ENCODE data around the gene LGI2.

DNA sequence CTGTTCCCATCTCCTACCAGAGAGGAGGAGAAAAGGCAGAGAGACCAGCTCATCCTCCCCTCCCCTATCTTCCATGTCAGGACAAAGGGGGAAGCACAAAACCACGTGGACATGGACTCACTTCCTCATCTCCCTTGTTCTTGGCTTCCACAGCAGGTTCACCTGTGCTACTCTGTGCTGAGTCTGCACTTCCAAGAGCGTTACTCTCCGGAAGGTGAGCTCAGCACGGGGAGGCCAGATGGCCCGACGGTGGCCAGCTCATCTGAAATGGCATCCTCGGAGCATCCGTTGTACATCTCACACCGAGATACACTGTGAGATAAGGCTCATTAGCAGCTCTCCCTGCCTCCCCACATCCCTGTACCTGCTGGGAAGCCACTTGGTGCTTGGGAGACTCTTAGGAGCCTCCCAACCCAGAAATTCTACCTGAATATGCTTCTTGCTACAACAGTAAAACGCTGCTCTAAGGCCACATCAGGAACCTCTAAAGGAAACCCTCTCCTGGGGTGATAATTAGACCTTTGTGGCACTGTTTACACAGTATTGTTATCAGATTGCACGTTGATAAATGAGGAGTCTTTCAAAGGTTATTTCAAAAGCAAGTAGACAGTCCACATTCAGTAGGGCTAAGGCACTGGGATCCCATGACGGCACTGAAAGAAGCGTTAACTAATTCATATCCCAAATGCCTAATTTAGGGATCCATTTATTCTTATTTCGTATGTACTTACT, 19.4 kb downstream of the LGI2 start:
- TF ChIP-seq HDAC2 (IDR thresholded peaks at IDR 0.05; ENCODE audit: borderline replicate concordance in 1 of 2, low read depth in 2 of 2, low read length in 2 of 2) (no peak), KDM1A (IDR thresholded peaks at IDR 0.05; ENCODE audit: borderline replicate concordance, low read length) (no peak), POLR2A (IDR thresholded peaks at IDR 0.05; ENCODE audit: control extremely low read depth in 1 of 2, low read depth in 2 of 2, low read length in 2 of 2) (no peak), BRCA1 (IDR thresholded peaks at IDR 0.05; ENCODE audit: low read depth, low read length) (no peak), SIRT6 (IDR thresholded peaks at IDR 0.05; ENCODE audit: low read length) (no peak), SP1 (IDR thresholded peaks at IDR 0.05; ENCODE audit: low read depth, low read length) (no peak)
- TF ChIP-seq, protein P1, sequence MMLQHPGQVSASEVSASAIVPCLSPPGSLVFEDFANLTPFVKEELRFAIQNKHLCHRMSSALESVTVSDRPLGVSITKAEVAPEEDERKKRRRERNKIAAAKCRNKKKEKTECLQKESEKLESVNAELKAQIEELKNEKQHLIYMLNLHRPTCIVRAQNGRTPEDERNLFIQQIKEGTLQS (IDR thresholded peaks at IDR 0.05; ENCODE audit: insufficient read depth, low read depth, low read length): no peak
- TF ChIP-seq, protein P2, sequence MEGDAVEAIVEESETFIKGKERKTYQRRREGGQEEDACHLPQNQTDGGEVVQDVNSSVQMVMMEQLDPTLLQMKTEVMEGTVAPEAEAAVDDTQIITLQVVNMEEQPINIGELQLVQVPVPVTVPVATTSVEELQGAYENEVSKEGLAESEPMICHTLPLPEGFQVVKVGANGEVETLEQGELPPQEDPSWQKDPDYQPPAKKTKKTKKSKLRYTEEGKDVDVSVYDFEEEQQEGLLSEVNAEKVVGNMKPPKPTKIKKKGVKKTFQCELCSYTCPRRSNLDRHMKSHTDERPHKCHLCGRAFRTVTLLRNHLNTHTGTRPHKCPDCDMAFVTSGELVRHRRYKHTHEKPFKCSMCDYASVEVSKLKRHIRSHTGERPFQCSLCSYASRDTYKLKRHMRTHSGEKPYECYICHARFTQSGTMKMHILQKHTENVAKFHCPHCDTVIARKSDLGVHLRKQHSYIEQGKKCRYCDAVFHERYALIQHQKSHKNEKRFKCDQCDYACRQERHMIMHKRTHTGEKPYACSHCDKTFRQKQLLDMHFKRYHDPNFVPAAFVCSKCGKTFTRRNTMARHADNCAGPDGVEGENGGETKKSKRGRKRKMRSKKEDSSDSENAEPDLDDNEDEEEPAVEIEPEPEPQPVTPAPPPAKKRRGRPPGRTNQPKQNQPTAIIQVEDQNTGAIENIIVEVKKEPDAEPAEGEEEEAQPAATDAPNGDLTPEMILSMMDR (IDR thresholded peaks at IDR 0.05; ENCODE audit: control extremely low read depth in 1 of 3, insufficient read depth in 1 of 3, low read depth in 1 of 3, low read length in 3 of 3): no peak

Data from H1 (cell line).